ENCODE results near the gene APBB1IP.
A peak's percentile ranks its signal among the peaks of the same experiment; 100 is the strongest.
"Not testable (repeated sequence)": the region's sequence is repeated elsewhere in the genome, so short reads cannot be mapped to it uniquely, and the experiment has no call there.

APBB1IP gene

GRCh38 chr10:26556748-26557640 lies 118.9 kb downstream of the APBB1IP start:
- peak; percentile 52 for DNase-seq (ENCODE audit: low spot score)

- no peak for DNase-seq (ENCODE audit: low spot score)
Observed at GRCh38 chr10:26557641-26558014, 119.5 kb downstream of the APBB1IP start.

- DNase-seq (ENCODE audit: low spot score), result no peak
Observed at GRCh38 chr10:26566525-26567350, 128.6 kb downstream of the APBB1IP start.

GRCh38 chr10:26567351-26567721 lies 129.2 kb downstream of the APBB1IP start:
- no peak for DNase-seq (ENCODE audit: low spot score)

GRCh38 chr10:26571655-26572054 lies 133.5 kb downstream of the APBB1IP start:
- DNase-seq (ENCODE audit: low spot score), result no peak

GRCh38 chr10:26573674-26574073 lies 135.5 kb downstream of the APBB1IP start:
- no peak for DNase-seq (ENCODE audit: low spot score)

GRCh38 chr10:26574783-26575182 lies 136.6 kb downstream of the APBB1IP start:
- no peak for DNase-seq (ENCODE audit: low spot score)

- DNase-seq (ENCODE audit: low spot score), result not testable (repeated sequence)
Observed at GRCh38 chr10:26578371-26578770, 140.2 kb downstream of the APBB1IP start.

- DNase-seq (ENCODE audit: low spot score), result no peak
Observed at GRCh38 chr10:26579256-26580063, 141.3 kb downstream of the APBB1IP start.

GRCh38 chr10:26586211-26586610 lies 148.1 kb downstream of the APBB1IP start:
- no peak for DNase-seq (ENCODE audit: low spot score)

GRCh38 chr10:26588611-26589010 lies 150.5 kb downstream of the APBB1IP start:
- DNase-seq (ENCODE audit: low spot score), result no peak

GRCh38 chr10:26589813-26590212 lies 151.7 kb downstream of the APBB1IP start:
- DNase-seq (ENCODE audit: low spot score), result not testable (repeated sequence)

GRCh38 chr10:26593896-26594295 lies 155.8 kb downstream of the APBB1IP start:
- no peak for DNase-seq (ENCODE audit: low spot score)

- DNase-seq (ENCODE audit: low spot score), result not testable (repeated sequence)
Observed at GRCh38 chr10:26603283-26603682, 165.1 kb downstream of the APBB1IP start.

- DNase-seq (ENCODE audit: low spot score), result not testable (repeated sequence)
Observed at GRCh38 chr10:26604320-26605093, 166.4 kb downstream of the APBB1IP start.

- peak; percentile 51 for DNase-seq (ENCODE audit: low spot score)
Observed at GRCh38 chr10:26606389-26606877, 168.3 kb downstream of the APBB1IP start.

- no peak for DNase-seq (ENCODE audit: low spot score)
Observed at GRCh38 chr10:26612151-26612915, 174.2 kb downstream of the APBB1IP start.

Measured in CD4-positive, alpha-beta T cell treated with Interleukin-2 at 100 ng/mL for 4 hours (primary cell).